ENCODE results near the gene ACADSB.

DNA sequence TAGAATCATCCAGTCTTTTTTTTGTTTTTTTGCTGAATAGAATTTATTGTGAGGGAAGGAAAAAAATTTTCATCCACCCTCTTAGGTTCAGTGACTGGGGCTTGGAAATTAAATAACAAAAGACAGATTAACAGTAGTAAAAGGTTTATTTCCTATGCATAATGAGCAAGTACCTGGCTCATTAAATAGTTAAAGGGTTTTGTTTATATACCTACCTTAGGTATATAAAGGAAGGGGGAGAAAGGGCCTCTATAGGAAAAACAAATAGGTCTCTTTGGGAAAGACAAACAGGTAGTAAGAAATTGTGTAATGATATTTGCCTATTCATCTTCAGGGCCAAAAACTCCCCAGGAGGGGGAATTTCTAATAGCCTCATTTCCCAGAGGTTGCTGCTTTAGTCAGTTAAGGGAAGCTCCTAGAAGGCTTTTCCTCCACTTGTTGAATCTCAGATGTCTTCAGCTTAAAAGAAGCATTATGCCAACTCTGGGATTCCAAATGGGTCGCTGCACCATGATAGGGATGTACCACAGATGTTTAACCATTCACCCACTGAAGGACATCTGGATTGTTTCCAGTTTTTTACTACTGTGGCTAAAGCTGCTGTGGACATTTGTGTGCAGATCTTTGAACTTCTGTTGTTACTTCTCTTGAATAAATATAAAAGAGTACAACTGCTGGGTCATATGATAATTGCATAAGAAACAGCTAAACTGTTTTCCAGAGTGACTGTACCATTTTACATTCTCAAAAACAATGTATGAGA lies 11.3 kb downstream of the ACADSB start:
- TF ChIP-seq, protein P1, sequence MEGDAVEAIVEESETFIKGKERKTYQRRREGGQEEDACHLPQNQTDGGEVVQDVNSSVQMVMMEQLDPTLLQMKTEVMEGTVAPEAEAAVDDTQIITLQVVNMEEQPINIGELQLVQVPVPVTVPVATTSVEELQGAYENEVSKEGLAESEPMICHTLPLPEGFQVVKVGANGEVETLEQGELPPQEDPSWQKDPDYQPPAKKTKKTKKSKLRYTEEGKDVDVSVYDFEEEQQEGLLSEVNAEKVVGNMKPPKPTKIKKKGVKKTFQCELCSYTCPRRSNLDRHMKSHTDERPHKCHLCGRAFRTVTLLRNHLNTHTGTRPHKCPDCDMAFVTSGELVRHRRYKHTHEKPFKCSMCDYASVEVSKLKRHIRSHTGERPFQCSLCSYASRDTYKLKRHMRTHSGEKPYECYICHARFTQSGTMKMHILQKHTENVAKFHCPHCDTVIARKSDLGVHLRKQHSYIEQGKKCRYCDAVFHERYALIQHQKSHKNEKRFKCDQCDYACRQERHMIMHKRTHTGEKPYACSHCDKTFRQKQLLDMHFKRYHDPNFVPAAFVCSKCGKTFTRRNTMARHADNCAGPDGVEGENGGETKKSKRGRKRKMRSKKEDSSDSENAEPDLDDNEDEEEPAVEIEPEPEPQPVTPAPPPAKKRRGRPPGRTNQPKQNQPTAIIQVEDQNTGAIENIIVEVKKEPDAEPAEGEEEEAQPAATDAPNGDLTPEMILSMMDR (IDR thresholded peaks at IDR 0.05; ENCODE audit: borderline replicate concordance, extremely low read depth, low read length, poor library complexity, severe bottlenecking): no peak
- no peak for TF ChIP-seq EZH2 (IDR thresholded peaks at IDR 0.05; ENCODE audit: borderline replicate concordance, low read depth, low read length, severe bottlenecking)

Data from DND-41 (cell line).